HG03095 (cell line): Measurements from ENCODE around the gene FAM204A.

Experiments
- ATAC-seq: cut with Tn5 transposase; IDR thresholded peaks from one replicate; pipeline ENCODE4 v1.9.1; 2021; ENCODE audit warnings: moderate library complexity; ENCODE audit not compliant: unreplicated experiment

FAM204A gene

DNA sequence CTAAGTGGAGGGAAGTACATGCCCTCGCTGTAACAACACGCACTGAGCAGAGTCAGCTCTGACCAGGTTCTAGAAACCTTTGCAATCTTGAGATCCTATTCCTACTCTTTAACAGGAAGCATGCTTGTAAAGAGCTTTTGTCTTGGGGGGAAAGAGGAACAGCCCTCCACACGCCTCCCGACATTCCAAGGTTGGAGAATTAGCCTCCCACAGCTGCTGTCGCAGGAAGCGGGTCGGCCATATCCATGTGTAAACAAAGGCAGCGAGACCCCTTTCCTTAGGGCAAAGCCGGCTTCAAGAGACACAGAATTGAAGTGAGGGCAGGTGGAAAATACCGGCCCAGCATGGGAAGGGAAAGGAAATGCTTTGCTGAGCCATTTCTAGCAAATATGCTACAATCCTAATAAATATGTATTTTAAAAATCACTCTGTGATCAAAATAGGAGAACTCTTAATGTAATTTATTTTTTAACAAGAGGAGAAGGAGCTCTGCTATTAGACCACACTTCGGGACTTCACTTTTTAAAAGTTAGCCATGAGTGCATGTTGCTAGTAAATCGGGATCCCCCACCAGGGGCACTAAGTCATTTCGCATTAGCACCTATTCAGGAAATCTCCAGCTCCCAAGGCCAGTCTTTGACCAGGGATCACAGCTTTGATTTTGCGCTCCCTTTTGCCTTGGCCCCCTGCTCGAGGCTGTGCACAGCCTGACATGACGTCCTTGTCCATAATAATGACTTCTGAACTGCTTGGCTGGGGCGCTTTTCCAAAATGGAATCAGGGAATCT is 55.9 kb downstream of the FAM204A start:
- ATAC-seq: no peak

DNA sequence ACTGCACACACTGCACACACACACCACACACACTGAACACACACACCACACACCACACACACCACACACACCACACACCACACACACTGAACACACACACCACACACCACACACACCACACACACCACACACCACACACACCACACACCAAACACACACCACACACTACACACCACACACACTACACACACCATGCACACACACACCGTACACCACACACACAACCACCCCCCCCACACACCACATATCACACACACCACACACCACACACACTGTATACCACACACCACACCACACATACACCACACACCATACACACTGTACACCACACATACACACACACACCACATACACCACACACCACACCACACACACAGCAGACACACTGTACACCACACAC is 59.5 kb downstream of the FAM204A start:
- ATAC-seq: no peak

DNA sequence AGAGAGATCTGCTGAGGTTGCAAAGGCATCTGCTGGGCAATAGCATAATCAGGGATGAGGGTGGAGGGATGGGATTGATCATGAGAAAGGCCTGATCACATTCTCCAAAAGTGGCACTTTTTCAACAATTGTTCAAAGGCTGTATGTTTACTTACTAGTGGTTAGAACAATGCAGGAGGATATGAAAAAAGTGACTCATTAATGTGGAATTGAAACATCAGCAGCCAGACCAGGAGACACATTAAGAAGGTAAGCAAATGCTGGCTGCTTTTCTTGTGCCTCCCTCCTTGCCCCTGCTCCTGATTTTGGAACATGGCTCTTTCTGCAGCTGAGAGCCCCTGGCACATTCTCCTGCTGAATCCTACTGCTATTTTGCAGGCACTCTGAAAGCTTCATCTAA is 63.5 kb downstream of the FAM204A start:
- no peak for ATAC-seq

DNA sequence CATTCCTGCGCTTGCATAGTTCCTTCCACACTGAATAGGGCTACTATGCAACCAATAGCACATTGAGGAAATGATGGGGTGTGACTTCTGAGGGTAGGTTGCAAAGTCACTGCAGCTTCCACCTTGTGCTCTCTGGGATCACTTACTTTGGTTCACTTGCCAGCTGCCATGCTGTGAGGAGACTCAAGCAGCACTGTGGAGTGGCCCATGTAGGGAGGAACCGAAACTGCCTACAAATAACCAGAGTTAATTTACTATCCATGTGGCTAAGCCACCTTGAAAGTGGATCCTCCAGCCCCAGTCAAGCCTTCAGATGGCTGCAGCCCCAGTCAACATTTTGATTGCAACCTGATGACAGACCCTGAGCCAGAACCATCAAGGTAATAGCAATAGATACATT is 64.3 kb downstream of the FAM204A start:
- no peak for ATAC-seq

DNA sequence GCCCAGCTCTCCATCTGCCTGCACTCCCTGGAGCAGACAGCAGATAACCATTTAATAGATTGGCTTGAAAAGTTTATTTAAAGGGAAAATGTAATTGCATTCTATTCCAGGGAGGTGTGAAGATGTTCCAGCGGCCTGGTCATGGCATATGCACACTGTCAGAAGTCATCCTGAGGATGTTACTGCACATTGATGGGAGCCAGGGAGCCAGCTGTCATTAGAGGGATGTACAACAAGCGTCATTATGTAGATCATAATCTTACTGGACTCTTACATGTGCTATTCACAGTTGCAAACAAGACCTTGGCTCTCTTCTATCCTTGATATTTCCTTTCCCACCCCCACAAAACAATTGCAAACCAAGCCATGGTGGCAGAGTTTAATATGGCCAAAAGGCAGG is 65.4 kb downstream of the FAM204A start:
- no peak for ATAC-seq

DNA sequence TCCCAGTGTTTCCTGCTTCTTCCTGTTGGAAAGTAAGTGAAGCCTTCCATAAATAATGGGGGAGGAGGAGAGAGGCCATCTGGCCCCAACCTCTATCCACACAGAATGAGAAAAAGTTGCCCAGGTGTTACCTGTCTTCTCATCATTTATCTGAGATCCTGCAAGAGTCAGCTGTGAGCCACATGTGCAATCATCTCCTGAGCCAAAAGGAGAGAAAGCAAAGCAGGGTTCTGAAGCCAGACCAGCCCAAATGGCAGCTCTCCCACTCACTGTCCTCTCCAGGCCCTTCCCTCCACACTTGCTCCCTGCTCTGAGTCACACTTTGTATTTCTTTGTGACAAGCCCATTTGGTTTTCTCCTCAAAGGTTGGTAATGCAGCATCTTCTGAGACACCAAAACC is 65.9 kb downstream of the FAM204A start:
- ATAC-seq: no peak

DNA sequence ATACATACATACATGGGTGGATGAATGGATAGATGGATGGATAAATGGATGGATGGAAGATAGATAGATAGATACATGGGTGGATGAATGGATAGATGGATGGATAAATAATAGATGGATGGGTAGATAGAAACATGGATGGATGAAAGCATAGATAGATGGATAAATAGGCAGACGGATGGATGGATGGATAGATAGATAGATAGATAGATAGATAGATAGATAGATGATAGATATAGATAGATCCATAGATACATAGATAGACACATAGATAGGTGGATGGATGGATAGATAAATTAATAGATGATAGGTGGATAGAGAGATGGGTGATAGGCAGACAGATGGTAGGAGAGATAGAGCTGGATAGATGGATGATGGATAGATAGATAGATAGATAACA is 68.5 kb downstream of the FAM204A start:
- no peak for ATAC-seq

DNA sequence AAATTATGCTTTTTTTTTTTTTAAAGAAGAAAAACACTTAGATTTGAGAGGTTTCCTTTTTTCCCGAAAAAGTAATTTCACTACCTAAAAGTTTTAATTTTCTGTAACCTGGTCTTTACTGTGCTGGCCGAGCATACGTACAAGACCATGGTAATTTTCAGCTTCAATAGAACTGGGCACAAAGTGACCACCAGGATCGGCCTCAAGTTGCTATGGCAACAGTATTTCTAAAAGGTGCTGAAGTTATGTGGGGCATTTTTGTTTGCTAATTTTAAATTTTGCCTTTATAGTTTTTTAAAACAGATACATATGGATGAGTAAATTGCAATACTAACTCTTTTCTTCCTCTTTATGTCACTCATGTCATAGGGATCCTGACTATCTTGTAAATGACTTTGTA is 69.4 kb downstream of the FAM204A start:
- no peak for ATAC-seq

DNA sequence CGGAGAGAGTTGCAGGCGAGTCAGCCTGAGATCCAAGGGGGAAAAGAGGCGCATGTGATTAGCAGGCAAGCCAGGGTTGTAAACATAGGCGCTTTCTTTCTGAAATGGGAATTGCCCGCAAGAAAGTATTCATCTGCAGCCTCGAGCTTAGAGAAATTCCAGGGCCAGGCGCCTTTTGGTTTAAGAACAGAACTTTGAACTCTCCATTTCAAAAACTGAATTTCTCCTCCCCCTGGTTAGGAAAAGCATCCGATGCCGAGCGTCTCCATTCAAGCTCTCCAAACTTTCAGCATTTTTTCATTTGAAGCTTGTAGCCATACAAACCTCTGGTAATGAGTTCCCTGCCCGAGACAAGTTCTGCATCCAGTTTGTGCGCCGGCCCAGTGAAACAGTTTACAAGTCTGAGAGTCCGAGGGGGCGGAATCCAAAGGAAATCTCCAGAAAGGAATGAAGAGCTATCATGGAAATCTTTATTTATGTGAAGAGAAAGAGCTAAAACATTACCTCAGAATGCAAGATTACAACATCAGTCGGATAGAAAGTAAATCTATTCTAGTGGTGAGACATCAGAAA is 69.9 kb downstream of the FAM204A start:
- ATAC-seq: no peak

DNA sequence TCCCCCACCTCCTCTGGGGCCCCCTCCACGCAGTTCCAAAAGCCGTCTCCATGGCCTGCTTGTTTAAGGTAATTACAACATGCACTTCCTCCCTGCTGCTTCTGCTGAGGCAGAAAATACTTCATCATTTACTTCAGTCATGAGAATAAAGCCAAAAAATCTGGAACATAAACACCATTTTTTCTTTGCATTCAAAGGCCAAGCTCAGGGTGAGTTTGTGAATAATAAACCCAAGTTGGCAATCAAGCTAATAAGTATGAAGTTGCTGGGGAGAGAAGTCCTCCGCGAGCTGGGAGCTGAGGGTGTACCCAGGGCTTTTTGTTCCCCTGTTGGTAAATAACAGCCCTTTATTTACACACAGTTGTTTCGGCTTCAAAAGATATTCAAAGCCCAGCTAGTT is 70.5 kb downstream of the FAM204A start:
- ATAC-seq: no peak

DNA sequence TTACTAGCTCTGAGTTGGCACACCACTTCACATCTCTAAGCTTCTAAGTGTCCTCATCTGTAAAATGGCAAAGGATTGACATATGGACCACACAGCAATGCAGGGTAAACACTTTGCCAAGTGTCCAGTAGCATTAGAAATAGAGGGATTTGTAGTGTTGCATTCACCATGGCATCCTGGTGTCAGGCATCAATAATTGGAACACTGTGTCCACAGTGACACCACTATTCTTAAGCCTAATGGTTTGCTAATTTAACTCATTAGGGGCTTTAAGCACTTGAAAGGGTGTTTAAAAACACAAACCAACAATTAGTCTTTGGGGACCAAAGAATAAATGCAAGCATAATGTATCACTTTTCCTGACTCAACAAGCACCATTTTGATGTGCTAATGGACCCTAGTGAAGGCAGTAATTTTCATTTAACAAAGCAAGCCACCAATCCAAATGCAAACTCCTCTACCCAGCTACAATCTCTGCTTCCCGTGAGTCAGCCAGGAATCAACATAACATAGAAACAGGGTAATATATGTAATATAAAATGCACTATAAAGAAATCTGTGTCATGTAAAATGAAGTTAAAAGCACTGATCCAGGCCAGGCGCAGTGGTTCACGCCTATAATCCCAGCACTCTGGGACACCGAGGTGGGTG is 75.9 kb downstream of the FAM204A start:
- ATAC-seq: no peak

DNA sequence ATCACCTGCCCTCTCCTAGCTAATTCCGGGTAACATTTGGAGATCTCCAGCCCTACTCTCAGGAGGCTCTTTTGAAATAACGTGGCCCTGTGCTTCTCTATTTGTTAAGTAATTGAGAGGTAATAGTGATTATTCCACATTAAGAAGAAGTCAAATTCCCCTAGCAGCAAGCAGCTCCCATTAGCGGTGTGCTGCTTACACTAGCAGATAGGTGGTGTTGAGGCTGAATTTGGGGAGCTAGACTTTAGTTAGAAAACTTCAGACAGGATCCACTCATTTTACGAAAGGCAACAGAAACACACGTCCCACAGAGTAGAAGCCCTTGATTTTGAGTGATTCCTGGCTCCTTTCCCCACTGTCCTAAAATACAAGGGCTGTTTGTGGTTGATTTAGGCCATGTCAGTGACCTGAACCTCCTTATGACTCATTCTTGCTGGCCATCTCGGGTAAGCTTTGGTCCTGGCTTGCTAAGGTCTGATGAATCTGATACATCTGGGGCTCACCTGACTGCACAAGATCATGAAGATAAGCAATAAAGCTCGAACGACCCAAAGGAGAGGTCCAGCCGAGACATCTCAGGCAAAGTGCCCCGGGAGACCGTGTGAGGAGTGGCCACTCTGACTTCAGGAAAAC is 77.2 kb downstream of the FAM204A start:
- no peak for ATAC-seq

DNA sequence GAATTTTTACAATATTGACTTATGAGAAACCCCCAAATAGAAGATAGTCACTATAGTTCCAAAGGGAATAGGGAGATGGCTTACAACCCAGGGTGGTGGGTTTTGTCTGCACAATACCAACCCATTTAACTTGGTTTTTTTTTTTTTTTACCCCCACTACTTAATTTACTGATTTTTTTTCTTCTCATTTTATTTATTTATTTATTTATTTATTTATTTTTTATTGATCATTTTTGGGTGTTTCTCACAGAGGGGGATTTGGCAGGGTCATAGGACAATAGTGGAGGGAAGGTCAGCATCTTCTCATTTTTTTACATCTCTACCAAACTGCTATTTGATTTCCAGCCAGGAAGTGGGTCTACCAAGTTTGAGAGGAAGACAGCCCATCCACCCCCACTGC is 77.9 kb downstream of the FAM204A start:
- no peak for ATAC-seq

DNA sequence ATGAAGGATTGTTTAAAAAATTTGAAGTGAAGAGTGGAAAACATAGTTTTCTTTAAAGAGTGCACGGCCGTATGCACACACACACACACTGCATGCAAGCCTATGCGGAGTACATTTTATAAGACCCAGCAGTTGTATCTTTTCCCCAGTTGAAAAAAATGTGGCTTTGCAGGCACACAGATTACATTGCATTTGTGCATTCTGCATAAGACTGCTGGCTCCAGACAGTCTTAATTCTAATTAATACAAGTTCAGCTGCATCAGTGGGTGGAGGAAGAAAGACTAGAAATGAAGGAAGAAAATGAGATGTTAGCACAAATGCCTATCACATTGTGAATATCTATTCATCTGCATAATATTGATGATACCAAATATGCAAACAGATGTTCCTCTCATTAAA is 79.6 kb downstream of the FAM204A start:
- no peak for ATAC-seq

DNA sequence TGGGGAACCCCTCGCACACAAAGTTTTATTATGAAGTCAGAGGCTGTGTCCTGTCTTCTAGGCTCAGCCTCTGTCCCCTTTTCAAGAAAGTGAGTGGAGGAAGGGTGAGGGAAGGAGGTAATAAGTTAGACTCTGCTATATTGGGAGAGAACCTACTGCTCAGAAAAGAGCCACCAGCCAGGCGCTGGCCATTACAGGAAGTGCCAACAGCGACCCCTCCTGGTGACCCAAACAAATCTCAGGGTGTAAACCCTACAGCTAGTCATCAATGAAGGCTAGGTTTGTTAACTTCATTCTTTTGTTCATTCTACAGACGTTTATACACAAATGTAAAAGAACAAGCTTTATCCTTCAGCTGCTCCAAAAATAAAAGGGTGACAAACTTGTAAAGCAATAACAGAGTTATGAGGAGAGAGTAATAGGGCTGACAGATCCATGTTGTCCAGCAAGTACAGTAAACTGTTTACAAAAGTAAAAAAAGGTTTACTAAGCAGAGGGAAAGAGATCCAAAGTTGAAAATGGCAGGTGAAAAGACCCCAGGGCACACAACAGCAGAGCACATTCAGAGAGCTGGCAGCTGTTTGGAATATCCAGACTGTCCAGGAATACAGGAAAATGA is 82.7 kb downstream of the FAM204A start:
- ATAC-seq: no peak

DNA sequence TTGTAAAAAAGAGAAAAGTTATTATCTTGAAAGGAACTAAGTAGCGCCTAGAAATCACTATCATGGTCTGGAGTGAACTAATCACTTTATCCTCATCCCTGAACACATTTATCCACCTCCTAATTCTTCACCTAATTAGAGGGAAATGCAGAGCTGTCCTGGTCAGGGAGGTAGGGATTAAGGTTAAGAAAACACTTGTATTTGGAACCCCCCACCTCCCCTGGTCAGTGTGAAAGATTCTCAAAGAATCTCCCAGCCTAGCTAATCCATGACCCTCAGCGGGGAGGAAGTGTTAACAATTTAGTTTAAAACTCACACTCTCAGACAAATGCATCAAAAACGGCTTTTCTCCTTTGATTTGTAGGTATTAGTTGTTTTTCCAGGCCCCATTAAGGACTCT is 83.8 kb downstream of the FAM204A start:
- ATAC-seq: no peak

DNA sequence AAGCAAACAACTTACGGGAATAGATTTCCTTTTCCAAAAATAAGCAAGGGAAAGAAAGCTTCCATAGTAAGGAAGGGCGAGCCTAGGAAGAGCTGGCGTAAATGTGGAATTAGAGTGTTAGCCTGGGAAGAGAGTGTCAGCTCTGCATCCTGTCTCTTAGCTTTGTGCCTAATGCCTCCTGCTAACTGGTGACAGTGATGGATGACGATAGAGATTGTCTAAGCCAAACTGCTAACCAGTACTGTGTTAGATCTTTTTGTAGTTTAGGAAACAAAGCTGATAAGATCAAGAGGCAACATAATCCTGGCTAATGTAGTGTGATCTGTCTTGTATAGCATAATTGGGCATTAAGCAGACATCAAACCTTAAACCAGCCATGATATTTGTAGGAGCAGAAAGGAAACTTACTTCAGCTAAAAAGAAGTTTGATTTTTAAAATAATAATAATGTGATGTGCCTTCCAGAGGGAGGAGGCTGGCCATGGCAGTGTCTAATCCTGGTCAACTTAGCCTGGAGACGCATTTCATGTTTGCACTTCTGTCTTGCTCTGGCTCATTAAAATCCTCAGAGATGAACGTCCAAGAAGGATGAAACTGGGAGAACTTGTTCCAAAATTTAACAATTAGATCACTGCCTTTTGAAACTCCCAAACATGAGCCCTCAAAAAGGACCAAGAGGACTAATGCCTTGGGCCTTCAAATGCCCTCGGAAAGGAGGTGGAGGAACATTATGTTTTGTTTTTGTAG is 85.1 kb downstream of the FAM204A start:
- no peak for ATAC-seq

DNA sequence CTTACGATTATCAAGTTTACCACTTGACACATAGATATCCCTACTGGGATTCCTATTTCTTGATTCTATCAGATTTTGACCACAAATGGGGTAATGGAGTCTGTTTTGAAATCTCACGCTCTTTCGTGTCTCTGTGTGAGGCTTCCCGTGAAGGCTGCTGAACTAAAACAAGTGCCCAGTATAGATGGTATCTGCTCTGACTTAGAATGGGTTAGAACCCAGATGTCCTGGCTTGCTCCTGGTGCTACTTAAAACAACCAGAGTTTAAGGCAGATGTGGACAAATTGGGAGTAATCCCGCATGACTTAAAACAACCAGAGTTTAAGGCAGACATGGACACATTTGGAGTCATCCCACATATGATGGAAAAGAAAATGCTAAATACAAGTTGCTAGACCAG is 85.9 kb downstream of the FAM204A start:
- ATAC-seq: no peak

DNA sequence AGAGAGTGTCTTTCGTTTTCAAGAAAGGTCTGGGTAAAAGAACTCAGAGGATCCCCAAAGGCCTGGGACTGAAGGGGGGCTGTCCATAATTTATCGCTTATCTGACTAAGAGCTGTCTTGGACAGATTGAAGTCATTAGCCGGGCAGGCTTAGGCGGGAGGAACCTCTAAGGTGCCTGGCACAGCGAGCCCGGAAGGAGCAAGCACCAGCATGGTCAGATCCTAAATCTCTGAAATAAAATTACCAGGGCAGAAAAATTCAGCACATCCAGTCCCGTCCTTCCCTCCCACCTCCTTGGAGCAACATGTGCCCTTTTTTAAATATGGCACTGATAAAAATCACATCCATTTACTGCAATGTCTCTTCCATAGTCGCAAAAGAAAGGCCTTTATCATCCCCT is 86.8 kb downstream of the FAM204A start:
- no peak for ATAC-seq

DNA sequence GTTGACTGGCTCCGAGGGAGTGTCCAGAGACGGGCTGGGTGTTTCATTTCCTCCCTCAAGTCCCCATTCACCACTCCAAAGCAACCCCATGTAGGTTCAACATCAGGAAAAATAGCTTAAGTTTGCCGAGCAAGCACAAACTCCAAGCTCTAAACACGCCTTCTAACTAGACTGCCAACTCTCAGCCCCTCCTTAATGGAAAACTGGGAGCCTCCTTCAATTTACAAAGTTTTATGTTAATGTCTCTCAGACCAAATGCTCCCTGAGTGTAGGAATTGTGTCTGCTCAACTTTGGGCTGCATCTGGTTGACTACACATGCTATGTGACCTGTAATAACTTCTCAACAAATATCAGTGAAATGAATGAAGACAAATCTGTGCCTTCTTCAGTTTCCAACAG is 87.5 kb downstream of the FAM204A start:
- ATAC-seq: no peak

DNA sequence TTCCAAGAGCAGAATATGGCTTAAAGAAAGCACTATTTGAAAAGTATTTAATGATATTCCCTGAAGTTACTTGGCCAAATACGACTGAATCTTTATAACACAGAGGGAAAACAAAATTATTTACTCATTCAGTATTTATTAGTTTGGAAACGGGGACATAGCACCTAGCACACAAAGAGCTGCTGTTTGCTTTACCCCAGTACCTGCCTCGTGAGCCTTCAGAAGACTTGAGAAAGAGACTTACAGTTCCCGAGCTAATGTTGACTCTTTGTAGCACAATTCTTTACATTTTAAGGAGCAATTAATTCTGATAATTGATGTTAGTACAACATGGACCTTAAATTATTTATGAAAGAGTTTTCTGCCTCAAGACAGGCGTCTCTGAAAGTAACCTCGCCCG is 88.7 kb downstream of the FAM204A start:
- no peak for ATAC-seq
